ENCODE results near the gene MOCS1.

Gene MOCS1

GRCh38 chr6:39915866-39916265, 18.4 kb downstream of the MOCS1 start:
- no peaks in the 10 kb centered on the region for H3K4me1 ChIP-seq (ENCODE audit: control insufficient read depth, low read depth, low read length)
- H2BK120ac ChIP-seq (ENCODE audit: low read depth, low read length): no peak overlapping the region
- no peak overlapping the region for H3K18ac ChIP-seq (ENCODE audit: low read length)
- H3K79me2 ChIP-seq (ENCODE audit: control insufficient read depth, insufficient read depth, low read length): no peaks in the 10 kb centered on the region
- no peak overlapping the region for H2BK15ac ChIP-seq (replicated peaks; ENCODE audit: low read depth)
- H3K23ac ChIP-seq (ENCODE audit: low read length): no peak overlapping the region
- H3K27ac ChIP-seq (ENCODE audit: low read depth, low read length): no peak overlapping the region
- H3K4me3 ChIP-seq (ENCODE audit: low read length): no peak overlapping the region
- H3K4ac ChIP-seq (ENCODE audit: low read depth, low read length): no peak overlapping the region
- no peak overlapping the region for H2AK5ac ChIP-seq (ENCODE audit: low read length)
- H2BK5ac ChIP-seq (ENCODE audit: low read length): no peak overlapping the region
- no peak overlapping the region for H4K5ac ChIP-seq (ENCODE audit: low read length)
- no peak for DNase-seq
- no CpG with 5 or more reads among the region's 5 CpGs for WGBS (ENCODE audit: extremely low coverage, insufficient coverage, low lambda C conversion rate)
- H4K8ac ChIP-seq (ENCODE audit: low read depth, low read length): no peak overlapping the region
- no peak overlapping the region for H3K9ac ChIP-seq (ENCODE audit: low read length)
- no peak overlapping the region for H3K4me2 ChIP-seq (ENCODE audit: low read length)
- peak overlapping the region; percentile 15 for H3K56ac ChIP-seq (ENCODE audit: low read length)
- H3K36me3 ChIP-seq (ENCODE audit: control insufficient read depth, insufficient read depth, low read length): no peaks in the 10 kb centered on the region
- H3K27me3 ChIP-seq (ENCODE audit: insufficient read depth, low read length, poor library complexity): no peaks in the 10 kb centered on the region
- no peaks in the 10 kb centered on the region for H3K79me1 ChIP-seq (ENCODE audit: low read length)

GRCh38 chr6:39914239-39914638, 20.0 kb downstream of the MOCS1 start:
- Histone ChIP-seq H3K9ac (ENCODE audit: low read length) (no peak overlapping the region), H3K4me3 (ENCODE audit: low read length) (no peak overlapping the region), H3K79me2 (ENCODE audit: control insufficient read depth, insufficient read depth, low read length) (no peaks in the 10 kb centered on the region), H3K4me2 (ENCODE audit: low read length) (no peak overlapping the region), H2BK5ac (ENCODE audit: low read length) (no peak overlapping the region), H2BK120ac (ENCODE audit: low read depth, low read length) (no peak overlapping the region), H3K27me3 (ENCODE audit: insufficient read depth, low read length, poor library complexity) (no peaks in the 10 kb centered on the region), H3K4ac (ENCODE audit: low read depth, low read length) (no peak overlapping the region), H2BK15ac (replicated peaks; ENCODE audit: low read depth) (no peak overlapping the region), H4K5ac (ENCODE audit: low read length) (no peak overlapping the region), H2AK5ac (ENCODE audit: low read length) (no peak overlapping the region), H3K56ac (ENCODE audit: low read length) (no peak overlapping the region), H4K8ac (ENCODE audit: low read depth, low read length) (no peak overlapping the region), H3K23ac (ENCODE audit: low read length) (no peak overlapping the region), H3K18ac (ENCODE audit: low read length) (no peak overlapping the region), H3K27ac (ENCODE audit: low read depth, low read length) (no peak overlapping the region), H3K79me1 (ENCODE audit: low read length) (no peaks in the 10 kb centered on the region), H3K36me3 (ENCODE audit: control insufficient read depth, insufficient read depth, low read length) (no peaks in the 10 kb centered on the region), H3K4me1 (ENCODE audit: control insufficient read depth, low read depth, low read length) (no peaks in the 10 kb centered on the region)
- no peak for DNase-seq
- no CpG with 5 or more reads among the region's 3 CpGs for WGBS (ENCODE audit: extremely low coverage, insufficient coverage, low lambda C conversion rate)

DNA sequence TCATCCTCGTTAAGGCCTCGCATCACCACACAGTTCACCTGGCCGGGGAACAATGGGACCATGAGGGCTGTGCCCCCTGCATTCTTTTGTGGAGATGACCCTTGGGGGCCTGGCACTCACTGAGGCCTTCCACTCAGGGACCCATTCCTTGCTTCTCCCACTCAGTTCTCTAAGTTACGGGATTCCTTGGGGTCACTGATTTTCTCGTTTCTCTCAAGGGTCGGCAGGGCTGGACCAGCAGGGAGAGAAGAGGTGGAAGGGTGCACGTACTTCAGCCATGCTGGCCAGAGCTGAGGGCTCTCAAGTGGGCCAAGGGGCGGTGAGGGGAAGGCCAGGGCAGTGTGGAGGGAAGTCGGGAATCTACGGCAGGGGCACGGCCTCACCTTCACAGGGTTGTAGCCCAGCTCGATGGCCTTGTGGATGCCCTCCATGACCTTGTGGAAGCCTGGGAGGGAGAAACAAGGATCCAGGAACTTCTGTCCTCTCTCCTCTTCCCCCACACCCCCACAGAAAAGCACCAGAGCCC, 20.8 kb downstream of the MOCS1 start:
- H3K36me3 ChIP-seq (ENCODE audit: control insufficient read depth, insufficient read depth, low read length): no peaks in the 10 kb centered on the region
- WGBS (ENCODE audit: extremely low coverage, insufficient coverage, low lambda C conversion rate): no CpG with 5 or more reads among the region's 12 CpGs

GRCh38 chr6:39912446-39912845, 21.8 kb downstream of the MOCS1 start:
- H3K79me2 ChIP-seq (ENCODE audit: control insufficient read depth, insufficient read depth, low read length): no peaks in the 10 kb centered on the region
- H3K56ac ChIP-seq (ENCODE audit: low read length): no peak overlapping the region
- no peaks in the 10 kb centered on the region for H3K36me3 ChIP-seq (ENCODE audit: control insufficient read depth, insufficient read depth, low read length)
- no peak overlapping the region for H3K4me2 ChIP-seq (ENCODE audit: low read length)
- no peaks in the 10 kb centered on the region for H3K4me1 ChIP-seq (ENCODE audit: control insufficient read depth, low read depth, low read length)
- no peaks in the 10 kb centered on the region for H3K79me1 ChIP-seq (ENCODE audit: low read length)
- H3K4me3 ChIP-seq (ENCODE audit: low read length): no peak overlapping the region
- no peak overlapping the region for H3K27ac ChIP-seq (ENCODE audit: low read depth, low read length)
- no peak overlapping the region for H3K18ac ChIP-seq (ENCODE audit: low read length)
- H3K27me3 ChIP-seq (ENCODE audit: insufficient read depth, low read length, poor library complexity): no peaks in the 10 kb centered on the region
- no peak overlapping the region for H3K23ac ChIP-seq (ENCODE audit: low read length)
- no peak for DNase-seq
- no peak overlapping the region for H2BK15ac ChIP-seq (replicated peaks; ENCODE audit: low read depth)
- no peak overlapping the region for H4K8ac ChIP-seq (ENCODE audit: low read depth, low read length)
- no CpG with 5 or more reads among the region's 4 CpGs for WGBS (ENCODE audit: extremely low coverage, insufficient coverage, low lambda C conversion rate)
- H3K9ac ChIP-seq (ENCODE audit: low read length): no peak overlapping the region
- no peak overlapping the region for H2AK5ac ChIP-seq (ENCODE audit: low read length)
- H4K5ac ChIP-seq (ENCODE audit: low read length): no peak overlapping the region
- no peak overlapping the region for H2BK5ac ChIP-seq (ENCODE audit: low read length)
- no peak overlapping the region for H2BK120ac ChIP-seq (ENCODE audit: low read depth, low read length)
- no peak overlapping the region for H3K4ac ChIP-seq (ENCODE audit: low read depth, low read length)

More for the DNA sequence above, 20.8 kb downstream of the MOCS1 start:
- H2BK15ac ChIP-seq (replicated peaks; ENCODE audit: low read depth): no peak overlapping the region
- H2BK5ac ChIP-seq (ENCODE audit: low read length): no peak overlapping the region
- no peak overlapping the region for H3K18ac ChIP-seq (ENCODE audit: low read length)
- no peak overlapping the region for H3K23ac ChIP-seq (ENCODE audit: low read length)
- H3K27me3 ChIP-seq (ENCODE audit: insufficient read depth, low read length, poor library complexity): no peaks in the 10 kb centered on the region
- H3K79me2 ChIP-seq (ENCODE audit: control insufficient read depth, insufficient read depth, low read length): no peaks in the 10 kb centered on the region
- no peak overlapping the region for H2AK5ac ChIP-seq (ENCODE audit: low read length)
- no peak overlapping the region for H2BK120ac ChIP-seq (ENCODE audit: low read depth, low read length)
- H3K4ac ChIP-seq (ENCODE audit: low read depth, low read length): no peak overlapping the region
- no peak overlapping the region for H3K4me3 ChIP-seq (ENCODE audit: low read length)
- H3K56ac ChIP-seq (ENCODE audit: low read length): no peak overlapping the region
- no peaks in the 10 kb centered on the region for H3K4me1 ChIP-seq (ENCODE audit: control insufficient read depth, low read depth, low read length)
- no peak overlapping the region for H3K4me2 ChIP-seq (ENCODE audit: low read length)
- no peak overlapping the region for H3K27ac ChIP-seq (ENCODE audit: low read depth, low read length)
- no peak overlapping the region for H4K8ac ChIP-seq (ENCODE audit: low read depth, low read length)
- no peak overlapping the region for H4K5ac ChIP-seq (ENCODE audit: low read length)
- H3K9ac ChIP-seq (ENCODE audit: low read length): no peak overlapping the region
- H3K79me1 ChIP-seq (ENCODE audit: low read length): no peaks in the 10 kb centered on the region
- no peak for DNase-seq

- H3K36me3 ChIP-seq (ENCODE audit: control insufficient read depth, insufficient read depth, low read length): no peaks in the 10 kb centered on the region
- H4K5ac ChIP-seq (ENCODE audit: low read length): no peak overlapping the region
- H2BK120ac ChIP-seq (ENCODE audit: low read depth, low read length): no peak overlapping the region
- no peak overlapping the region for H3K4me3 ChIP-seq (ENCODE audit: low read length)
- no peak overlapping the region for H3K4me2 ChIP-seq (ENCODE audit: low read length)
- no peak overlapping the region for H3K56ac ChIP-seq (ENCODE audit: low read length)
- WGBS (ENCODE audit: extremely low coverage, insufficient coverage, low lambda C conversion rate): no CpG with 5 or more reads among the region's 10 CpGs
- H3K27me3 ChIP-seq (ENCODE audit: insufficient read depth, low read length, poor library complexity): no peaks in the 10 kb centered on the region
- DNase-seq: no peak
- no peak overlapping the region for H3K18ac ChIP-seq (ENCODE audit: low read length)
- no peak overlapping the region for H2BK5ac ChIP-seq (ENCODE audit: low read length)
- no peak overlapping the region for H3K9ac ChIP-seq (ENCODE audit: low read length)
- H3K23ac ChIP-seq (ENCODE audit: low read length): no peak overlapping the region
- no peak overlapping the region for H2AK5ac ChIP-seq (ENCODE audit: low read length)
- no peaks in the 10 kb centered on the region for H3K79me2 ChIP-seq (ENCODE audit: control insufficient read depth, insufficient read depth, low read length)
- H3K79me1 ChIP-seq (ENCODE audit: low read length): no peaks in the 10 kb centered on the region
- H2BK15ac ChIP-seq (replicated peaks; ENCODE audit: low read depth): no peak overlapping the region
- H4K8ac ChIP-seq (ENCODE audit: low read depth, low read length): no peak overlapping the region
- H3K27ac ChIP-seq (ENCODE audit: low read depth, low read length): no peak overlapping the region
- H3K4me1 ChIP-seq (ENCODE audit: control insufficient read depth, low read depth, low read length): no peaks in the 10 kb centered on the region
- no peak overlapping the region for H3K4ac ChIP-seq (ENCODE audit: low read depth, low read length)
Measured at GRCh38 chr6:39911513-39912125, 22.6 kb downstream of the MOCS1 start.

DNA sequence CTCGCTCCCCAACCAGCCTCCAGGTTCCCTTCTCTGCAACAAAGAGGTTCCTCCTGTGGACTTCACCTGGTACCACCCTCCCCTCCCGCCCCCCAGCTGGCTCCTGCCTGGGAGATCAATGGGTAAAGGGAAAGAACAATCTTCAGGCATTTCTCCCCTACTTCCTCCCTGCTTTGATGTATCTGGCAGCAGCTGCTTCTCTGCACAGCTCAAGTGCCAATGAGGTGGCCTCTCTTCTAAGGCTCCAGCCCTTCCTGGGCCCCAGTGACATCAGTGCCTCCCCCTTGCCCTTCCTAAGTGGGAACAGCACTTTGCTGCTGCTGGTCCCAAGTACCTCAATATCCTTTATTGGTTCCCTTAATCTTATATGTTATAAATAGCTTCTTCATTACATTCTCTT, 23.5 kb downstream of the MOCS1 start:
- no peaks in the 10 kb centered on the region for H3K79me2 ChIP-seq (ENCODE audit: control insufficient read depth, insufficient read depth, low read length)
- no peak overlapping the region for H3K4me3 ChIP-seq (ENCODE audit: low read length)
- no peaks in the 10 kb centered on the region for H3K4me1 ChIP-seq (ENCODE audit: control insufficient read depth, low read depth, low read length)
- no peak overlapping the region for H3K23ac ChIP-seq (ENCODE audit: low read length)
- H3K36me3 ChIP-seq (ENCODE audit: control insufficient read depth, insufficient read depth, low read length): no peaks in the 10 kb centered on the region
- H3K9ac ChIP-seq (ENCODE audit: low read length): no peak overlapping the region
- H3K4me2 ChIP-seq (ENCODE audit: low read length): no peak overlapping the region
- H4K5ac ChIP-seq (ENCODE audit: low read length): no peak overlapping the region
- H2BK120ac ChIP-seq (ENCODE audit: low read depth, low read length): no peak overlapping the region
- no peak overlapping the region for H2BK5ac ChIP-seq (ENCODE audit: low read length)
- DNase-seq: no peak
- no peak overlapping the region for H2BK15ac ChIP-seq (replicated peaks; ENCODE audit: low read depth)
- no peak overlapping the region for H4K8ac ChIP-seq (ENCODE audit: low read depth, low read length)
- no CpG with 5 or more reads among the region's 2 CpGs for WGBS (ENCODE audit: extremely low coverage, insufficient coverage, low lambda C conversion rate)
- no peak overlapping the region for H3K18ac ChIP-seq (ENCODE audit: low read length)
- no peak overlapping the region for H3K4ac ChIP-seq (ENCODE audit: low read depth, low read length)
- no peak overlapping the region for H2AK5ac ChIP-seq (ENCODE audit: low read length)
- H3K56ac ChIP-seq (ENCODE audit: low read length): no peak overlapping the region
- no peak overlapping the region for H3K27ac ChIP-seq (ENCODE audit: low read depth, low read length)
- no peaks in the 10 kb centered on the region for H3K79me1 ChIP-seq (ENCODE audit: low read length)
- H3K27me3 ChIP-seq (ENCODE audit: insufficient read depth, low read length, poor library complexity): no peaks in the 10 kb centered on the region

All from mesendoderm (in vitro differentiated cells).